ENCODE data around the gene S100A7A.

Gene S100A7A

DNA sequence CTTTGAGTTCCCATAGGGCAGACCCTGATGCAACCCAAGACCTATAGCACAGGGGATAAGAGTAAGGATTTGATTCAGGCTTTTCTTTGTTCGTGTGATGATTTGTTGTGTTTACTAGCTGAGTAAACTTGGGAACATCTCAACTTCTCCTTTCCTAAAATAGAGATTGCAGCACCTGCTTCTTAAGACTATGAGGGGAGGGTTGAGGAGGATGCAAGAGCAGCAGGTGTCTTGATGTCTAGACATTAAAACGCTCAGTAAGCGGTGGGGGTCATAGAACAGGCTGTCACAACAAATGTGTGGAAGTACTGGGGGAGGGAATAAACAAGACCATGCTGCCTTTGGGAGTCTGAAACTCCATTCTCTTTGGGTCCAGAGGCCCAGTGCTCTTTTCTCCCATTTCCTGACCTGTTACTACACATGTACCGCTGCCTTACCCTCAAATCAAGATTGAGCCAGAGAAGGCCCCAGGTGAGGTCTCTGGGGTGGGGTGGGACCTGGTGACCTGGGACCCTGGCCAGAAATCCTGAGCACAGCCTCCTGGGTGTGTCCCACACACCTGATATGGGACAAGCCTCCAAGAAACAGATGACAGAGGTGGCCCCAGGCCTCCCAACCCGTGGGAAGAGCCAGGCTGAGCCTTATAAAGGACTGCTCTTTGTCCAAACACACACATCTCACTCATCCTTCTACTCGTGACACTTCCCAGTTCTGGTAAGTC lies at the start of gene S100A7A:
TSS of gene S100A7A (plus strand) at position 671 of the 721 bp plus-strand sequence. CDS start 1,563 bp downstream, outside the sequence.
- DNase-seq (ENCODE audit: low read depth) = no peak

DNA sequence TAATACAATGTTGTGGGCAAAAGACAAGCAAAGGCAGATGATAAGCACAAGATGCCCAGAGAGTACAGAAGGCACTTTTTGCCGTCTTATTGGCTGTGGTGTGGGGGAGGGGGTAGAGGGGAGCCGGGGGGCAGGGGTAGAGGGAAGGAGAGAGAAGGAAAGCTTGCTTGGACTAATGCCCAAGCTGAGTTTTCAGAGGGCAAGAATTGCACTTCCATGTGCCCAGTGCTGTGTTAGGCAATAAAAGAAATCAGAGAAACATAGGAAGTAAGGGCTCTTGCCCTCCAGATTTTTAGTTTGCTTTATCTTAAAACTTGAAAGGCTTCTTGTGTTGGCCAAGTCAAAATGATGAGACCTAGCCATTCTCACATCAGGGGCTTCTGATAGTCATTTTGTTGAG lies 49.2 kb upstream of the S100A7A start:
- DNase-seq (ENCODE audit: low read depth) = no peak

DNA sequence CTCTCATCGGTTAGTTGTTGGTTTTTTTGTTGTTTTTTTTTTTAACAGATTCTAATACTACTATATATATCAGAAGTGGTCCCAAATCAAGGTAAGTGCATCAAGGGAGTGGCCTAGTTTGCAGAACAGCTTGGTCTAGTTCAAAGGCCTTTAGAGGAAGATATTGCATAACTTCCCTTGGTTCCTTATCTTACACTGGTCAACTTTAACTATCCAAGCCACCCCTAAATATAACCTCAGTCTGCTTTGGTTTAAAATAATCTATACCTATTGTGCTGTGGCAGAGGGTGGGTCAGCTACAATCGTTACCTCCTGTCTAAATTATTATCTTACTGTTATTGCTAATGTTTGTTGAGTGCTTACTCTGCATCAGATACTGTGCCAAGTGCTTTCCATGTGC lies 47.8 kb upstream of the S100A7A start:
- no peak for DNase-seq (ENCODE audit: low read depth)

DNA sequence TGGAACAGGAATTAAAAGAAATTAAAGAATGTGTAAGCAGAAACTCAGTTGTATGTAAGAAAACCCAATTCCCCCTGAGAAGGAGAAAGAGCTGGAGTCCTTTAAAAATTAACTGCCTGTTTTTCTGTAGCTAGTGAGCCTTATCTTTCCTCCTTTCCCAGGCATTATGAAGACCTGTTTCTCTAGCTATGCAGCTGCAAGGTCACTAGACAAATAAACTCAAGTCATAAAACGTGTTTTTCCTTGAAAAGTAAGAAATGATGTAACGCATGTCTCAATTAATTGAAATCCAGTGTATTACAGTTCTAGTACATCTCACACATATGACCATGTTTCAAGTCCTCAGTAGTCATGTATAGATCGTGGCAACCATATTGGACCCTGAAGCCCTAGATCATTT lies 46.2 kb upstream of the S100A7A start:
- DNase-seq (ENCODE audit: low read depth) = no peak

DNA sequence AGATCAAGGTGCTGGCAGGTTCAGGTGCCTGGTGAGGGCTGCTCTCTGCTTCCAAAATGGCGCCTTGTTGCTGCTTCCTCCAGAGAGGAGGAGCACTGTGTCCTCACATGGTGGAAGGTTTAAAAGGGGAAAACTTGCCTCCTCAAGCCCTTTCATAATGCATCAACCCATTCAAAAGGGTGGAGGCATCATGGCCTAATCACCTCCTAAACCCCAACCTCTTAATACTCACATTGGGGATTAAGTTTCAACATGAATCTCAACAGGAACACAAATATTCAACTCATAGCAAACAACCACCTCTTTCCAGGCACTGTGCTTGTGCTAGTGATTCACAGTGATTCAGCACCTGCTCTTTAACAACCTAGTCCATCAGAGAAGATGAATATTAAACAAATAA lies 45.1 kb upstream of the S100A7A start:
- DNase-seq (ENCODE audit: low read depth) = no peak

DNA sequence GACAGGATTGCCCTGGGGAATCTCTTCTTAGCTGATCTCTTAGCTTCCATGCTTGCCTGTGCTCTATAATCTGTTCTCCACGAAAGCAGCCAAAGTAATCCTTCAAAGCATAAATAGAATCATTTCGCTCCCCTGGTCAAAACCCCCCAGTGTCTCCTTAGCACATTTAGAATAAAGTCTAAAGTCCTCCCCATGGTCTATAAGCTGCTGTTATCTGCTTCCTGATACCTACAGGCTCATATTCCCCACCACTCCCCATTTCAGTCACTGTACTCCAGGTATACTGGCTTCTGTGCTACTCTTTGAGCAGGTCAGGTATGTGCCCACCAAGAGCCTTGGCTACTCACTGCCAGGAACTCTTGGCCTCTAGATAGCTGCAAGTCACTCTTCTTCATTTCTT lies 43.7 kb upstream of the S100A7A start:
- DNase-seq (ENCODE audit: low read depth) = no peak

DNA sequence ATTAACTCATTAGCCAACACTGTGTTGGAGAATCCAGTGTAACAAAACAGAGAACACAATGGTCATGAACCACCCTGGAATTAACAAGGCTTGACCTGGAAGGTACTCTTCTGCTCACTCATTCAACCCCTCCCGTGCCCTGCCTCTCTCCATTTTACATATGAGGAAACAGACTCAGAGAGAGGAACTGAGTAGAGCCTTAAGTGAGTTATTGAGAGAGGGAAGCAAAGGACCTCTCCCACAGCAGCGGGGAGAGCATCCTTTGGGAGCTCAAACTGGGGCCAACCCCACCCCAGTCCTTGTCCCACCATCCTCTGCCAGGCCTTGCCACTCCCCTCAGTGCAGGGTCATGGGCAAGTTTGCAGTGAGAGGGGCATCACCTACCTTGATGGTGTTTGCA lies 42.2 kb upstream of the S100A7A start:
- no peak for DNase-seq (ENCODE audit: low read depth)

DNA sequence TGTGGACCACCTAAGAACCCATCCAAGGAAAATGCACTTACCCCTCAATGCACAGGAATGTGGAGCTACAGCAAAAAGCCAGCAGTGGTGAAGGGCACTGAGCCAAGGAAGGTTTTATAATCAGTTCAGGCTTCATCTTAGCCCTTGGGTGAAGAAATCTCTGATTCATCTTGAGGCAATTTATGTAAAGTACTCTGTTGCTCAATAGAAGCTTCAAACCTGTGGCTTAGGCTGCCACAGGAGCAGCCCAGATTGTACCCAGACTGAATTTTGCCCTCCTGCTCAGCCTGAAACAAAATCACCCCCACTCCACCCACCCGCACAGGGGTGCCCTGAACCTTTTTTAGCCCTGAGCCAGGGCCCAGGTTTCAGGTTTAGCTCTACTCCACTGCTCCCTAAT lies 40.8 kb upstream of the S100A7A start, which contains the start of gene S100A12:
TSS of gene S100A12 (minus strand) at position 111 of the 400 bp plus-strand sequence. CDS start 1,029 bp downstream, outside the sequence.
- DNase-seq (ENCODE audit: low read depth) = peak; percentile 16

DNA sequence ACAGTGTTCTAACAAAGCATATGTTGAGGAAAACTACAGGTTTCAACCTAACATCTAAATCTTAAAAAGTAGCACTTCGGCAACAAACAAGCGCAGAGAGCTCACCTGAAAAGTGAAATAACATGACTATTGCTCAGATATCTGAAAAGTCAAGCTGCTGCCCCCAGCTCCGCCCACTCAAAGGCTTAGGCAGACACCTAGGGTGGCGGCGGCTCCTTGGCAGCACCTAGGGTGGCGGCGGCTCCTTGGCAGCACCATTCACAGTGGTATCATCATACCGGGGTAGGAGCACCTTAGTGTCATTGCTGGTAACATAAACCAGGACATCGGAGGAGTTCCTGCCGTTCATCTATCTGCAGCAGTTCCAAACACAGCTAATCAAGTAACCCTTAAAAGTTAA lies 36.7 kb upstream of the S100A7A start:
- DNase-seq (ENCODE audit: low read depth) = no peak

DNA sequence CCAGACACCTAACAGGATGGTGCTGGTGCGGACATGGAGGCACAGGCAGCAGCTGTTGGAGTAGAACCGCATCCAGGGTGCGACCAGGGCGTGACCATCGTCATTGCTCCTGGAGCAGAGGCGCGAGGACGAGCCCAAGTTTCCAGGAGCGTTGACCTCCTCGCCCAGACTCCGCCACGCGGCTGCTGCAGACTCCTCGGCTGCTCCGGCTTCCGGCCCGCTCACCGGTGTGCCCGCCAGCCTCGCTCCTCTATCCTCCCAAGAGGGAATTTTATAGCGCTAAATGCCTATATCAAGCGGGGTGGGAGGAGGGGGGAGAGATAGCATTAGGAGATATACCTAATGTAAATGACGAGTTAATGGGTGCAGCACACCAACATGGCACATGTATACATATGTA lies 35.6 kb upstream of the S100A7A start:
- DNase-seq (ENCODE audit: low read depth) = no peak

DNA sequence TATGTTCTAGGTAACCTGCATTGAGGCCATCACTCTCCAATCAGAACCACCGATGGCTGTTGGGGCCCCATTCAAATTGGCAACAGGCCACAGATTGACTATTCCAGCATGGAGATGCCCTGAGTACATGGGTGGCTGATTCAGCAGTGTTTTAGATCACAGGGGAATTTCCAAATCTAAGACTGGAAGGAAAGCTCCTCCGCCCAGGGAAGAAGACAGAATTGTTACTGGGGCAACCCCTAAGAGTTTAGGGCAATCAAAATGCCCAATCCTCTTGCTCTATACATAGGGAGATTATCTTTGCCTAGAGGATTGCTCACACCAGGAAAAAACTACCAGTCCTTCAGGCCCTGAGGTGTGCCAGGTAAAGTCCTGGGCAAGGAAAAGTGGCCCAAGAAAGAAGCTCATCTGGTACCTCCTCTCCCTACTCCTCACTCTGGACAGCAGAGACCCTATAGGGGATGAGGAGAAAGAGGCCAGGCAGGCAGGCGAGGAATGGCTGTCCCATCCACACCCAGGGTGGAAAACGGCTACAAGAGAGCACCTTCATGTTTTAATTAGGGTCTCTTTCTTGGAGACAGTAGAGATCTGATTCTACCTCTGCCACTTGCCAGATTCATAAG lies 31.3 kb upstream of the S100A7A start:
- DNase-seq (ENCODE audit: low read depth) = no peak

DNA sequence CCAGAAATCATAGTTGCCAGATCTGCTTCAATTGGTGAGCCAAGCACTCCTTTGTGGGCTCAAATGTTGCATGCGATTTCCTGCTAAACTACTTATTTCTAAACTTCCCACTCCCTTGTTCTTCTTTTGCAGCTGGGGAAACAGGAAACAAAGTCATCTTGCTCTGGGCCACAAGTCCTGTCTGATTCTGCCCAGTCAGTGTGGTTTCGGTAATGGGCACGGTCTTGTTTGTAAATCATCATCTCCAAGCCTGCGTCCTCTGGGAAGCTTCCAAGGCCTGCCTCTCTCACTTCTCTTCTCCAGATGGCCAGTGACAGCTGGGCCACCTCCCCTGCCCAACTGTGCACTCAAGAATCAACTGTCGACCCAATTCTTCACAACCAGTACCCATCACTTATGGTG lies 29.8 kb upstream of the S100A7A start:
- DNase-seq (ENCODE audit: low read depth) = no peak

DNA sequence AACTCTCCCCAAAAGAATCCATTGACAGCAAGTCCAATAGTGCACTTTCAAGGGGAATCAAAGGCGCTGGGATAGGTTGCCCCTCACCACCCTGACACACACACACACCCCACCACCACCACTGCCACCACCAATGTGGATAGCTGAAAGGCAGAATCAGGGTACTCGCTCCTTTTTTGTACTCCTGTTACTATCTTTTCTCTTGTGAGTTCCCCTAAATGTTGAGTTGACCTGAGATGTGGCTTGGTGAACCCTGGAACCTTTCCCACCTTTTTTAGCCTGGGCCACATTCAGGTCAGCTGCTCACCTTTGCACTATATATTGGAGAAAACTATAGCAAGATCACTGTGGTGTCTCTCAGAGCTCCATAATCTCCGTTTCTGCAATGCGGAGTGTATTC lies 29.3 kb upstream of the S100A7A start:
- no peak for DNase-seq (ENCODE audit: low read depth)

DNA sequence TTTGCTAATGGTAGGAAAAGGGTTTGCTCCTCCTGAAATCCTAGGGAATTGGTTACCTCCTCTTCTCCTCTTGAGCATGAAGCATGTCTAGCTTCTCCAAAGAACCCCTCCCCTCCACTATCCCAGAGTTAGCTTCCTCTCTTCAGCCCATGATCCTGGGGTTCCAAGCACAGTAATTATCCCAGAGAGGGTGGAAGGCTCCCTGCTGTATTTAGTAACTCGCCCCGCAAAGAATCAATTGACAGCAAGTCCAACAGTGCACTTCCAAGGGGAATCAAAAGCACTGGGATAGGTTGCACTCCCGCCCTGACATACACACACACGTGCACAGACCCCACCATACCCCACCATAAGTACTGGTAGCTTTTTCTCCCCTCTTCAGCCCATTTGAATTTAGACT lies 28.5 kb upstream of the S100A7A start:
- no peak for DNase-seq (ENCODE audit: low read depth)

DNA sequence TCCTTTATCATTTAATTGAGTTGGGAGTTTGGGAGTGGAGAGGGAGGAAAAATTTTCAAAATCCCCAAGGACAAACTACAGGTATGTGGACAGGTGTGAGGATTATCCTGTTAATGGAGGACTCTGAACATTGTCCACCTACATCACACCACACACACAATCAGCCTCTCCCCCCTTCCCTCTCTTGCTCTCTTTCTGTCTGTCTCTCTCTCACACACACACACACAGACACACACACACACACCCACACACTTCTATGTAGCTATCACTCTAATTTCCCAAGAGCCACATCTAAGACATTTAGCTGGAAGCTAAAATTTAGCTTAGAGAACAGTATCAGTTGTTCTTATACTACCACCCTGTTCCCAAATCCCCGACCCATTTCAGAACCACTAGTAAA lies 26.9 kb upstream of the S100A7A start:
- no peak for DNase-seq (ENCODE audit: low read depth)

DNA sequence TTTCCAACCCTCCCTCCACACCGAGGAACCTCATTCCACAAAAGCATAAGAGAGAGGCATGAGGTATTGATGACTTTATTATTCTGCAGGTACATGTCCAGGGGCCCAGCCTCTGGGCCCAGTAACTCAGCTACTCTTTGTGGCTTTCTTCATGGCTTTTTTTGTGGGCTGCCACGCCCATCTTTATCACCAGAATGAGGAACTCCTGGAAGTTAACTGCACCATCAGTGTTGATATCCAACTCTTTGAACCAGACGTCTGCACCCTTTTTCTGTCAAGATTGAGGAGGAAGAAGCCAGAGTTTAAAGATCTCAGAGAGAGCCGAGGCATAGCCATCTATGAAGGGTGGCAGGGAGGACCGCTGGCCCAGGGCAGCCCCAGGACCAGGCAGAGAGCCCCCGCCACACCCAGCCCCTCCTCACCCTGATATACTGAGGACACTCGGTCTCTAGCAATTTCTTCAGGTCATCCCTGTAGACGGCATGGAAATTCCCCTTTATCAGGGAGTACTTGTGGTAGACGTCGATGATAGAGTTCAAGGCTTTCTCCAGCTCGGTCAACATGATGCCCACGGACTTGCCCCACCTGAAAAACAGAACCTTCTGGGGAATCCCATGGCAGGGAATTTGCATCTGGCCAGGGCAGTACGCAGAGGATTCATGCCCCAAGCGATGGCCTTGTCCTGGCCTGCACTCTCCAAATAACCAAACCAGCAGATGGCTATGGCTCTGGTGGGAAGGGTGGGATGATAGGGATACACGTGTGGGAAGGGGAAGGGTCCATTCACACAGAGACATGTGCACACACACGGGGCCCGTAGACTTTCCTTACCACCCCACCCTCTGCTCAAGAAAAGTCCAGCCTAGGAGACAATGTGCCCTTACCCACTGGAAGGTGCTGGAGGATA lies 26.1 kb upstream of the S100A7A start:
- no peak for DNase-seq (ENCODE audit: low read depth)

DNA sequence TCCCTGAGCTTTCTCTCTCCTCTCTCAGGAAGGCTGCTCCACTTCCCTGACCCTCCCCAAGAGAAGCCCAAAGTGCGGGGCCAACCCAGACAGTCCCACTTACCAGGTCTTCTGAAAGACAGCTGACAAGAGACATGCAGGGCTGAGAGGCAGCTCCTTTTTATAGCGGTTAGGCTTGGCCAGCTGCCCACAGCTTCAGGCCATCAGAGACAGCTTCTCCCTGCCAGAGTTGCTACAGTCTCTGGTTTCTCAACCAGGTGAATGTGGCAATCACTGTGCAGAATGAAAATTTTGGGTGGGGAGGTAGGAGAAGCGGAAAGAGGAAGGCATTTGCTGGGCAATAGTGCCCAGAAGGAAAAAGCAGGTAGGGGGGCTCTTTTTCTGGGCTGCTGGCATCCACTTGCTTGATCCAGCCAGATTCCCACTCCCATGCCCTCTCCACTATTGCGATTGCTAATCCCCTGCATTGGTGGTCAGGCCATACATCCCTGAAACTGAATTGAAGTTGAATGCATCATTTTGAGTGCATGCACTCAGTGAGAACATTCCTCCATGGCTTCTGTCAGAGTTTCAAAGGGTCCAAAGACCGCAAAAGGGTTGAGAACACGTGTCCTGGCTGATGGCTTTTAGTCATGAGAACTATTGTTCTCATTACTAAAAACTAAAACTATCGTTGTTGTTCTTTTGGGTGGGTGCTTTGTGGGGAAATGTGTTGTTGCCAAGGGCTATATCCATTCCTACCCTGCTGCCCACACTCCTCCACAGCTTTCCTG lies 25.2 kb upstream of the S100A7A start, which contains the start of gene S100A8:
TSS of gene S100A8 (minus strand) at position 136 of the 773 bp plus-strand sequence. CDS start 538 bp downstream, outside the sequence.
- DNase-seq (ENCODE audit: low read depth) = no peak

DNA sequence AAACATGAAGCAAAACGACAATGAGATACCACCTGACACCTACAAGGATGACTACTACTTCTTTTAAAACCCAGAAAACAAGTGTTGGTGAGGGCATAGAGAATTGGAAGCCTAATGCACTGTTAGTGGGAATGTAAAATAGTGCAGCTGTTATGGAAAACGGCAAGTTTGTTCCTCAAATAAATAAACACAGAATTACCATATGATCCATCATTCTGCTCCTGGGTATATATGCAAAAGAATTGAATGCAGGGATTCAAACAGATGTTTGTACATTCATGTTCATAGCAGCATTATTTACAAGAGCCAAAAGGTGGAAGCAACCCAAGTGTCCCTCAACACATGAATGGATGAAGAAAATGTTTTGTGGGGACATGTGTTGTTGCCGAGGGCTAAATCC lies 24.1 kb upstream of the S100A7A start:
- DNase-seq (ENCODE audit: low read depth) = no peak

DNA sequence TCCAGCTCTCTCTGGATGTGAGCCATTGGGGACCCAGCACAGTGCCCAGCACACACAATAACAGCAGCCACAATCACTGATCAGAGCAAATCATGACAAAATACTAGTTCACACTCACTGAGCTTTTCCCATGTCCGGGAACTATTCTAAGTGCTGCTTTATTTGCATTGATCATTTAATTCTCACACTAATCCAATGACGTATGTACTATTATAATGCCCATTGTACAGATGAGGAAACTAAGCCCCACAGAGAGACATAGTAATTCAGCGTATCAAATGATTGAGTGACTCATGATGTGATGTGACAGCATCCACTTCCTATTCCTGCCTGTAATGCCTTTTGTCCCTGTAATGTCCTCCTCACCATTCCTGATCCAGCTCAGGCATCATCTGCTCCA lies 23.5 kb upstream of the S100A7A start:
- no peak for DNase-seq (ENCODE audit: low read depth)

DNA sequence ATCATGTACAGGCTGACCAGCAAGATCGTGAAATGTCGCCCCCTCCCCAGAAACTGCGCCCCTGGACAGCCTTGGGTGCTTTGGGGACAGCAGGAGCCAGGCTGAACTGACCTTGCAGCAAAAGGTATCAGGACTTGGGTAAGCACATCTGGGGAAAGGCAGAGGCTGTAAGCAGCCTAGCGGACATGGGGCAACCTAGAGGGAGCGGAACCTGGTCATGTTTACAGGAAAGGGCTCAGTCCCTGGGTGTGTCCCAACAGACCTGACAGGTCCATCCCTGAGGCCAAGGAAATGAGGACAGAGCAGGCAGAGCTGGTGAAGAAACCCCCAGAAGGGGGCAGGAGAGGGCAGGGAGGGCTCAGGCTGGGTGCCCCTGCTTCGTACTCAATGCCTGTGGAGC lies 22.4 kb upstream of the S100A7A start:
- no peak for DNase-seq (ENCODE audit: low read depth)

DNA sequence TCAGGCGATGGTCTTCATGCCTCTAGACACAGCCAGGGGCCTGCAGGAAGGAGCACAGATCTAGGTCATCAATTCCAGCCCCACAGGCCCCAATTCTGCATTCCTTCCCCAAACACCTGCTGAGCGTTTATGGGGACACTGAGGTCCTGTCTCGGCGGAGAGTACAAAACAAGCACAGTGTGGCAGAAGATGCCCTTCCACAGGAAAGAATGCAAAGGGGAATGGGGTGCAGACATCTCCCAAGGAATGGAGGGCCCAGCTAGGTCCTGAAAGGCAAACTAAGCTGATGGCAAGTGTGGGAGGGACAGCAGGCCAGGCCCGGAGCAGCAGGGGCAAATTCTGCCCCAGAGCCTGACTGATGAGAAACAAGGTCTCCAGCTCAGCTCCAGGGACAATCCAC lies 21.9 kb upstream of the S100A7A start:
- no peak for DNase-seq (ENCODE audit: low read depth)

DNA sequence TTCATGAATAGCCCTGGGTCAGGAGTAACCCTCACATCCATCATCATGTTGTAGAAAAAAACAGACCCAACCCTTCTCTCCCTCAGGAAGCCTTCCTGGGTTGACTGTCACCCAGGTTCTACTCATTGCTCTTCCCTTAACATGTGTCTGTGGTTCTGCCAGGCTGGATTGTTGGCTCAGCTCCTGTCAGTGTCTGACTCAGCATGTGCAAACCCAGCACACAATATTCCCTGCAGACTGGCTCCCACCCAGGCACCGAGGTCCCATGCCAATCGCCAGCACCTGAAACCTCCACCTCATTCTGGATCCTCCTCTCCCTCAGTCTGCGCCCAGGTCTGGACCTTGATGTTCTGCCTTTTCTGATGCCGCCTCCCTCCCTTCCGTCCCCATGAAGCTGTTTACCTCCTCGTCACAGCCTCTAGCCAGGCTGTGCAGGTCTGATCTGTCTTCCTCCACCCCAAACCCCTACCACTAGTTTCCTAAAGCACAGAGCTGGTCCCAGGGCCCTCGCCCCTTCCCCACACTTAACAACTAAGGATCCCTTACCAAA lies 21.1 kb upstream of the S100A7A start:
- no peak for DNase-seq (ENCODE audit: low read depth)

Measured in stromal cell of bone marrow (primary cell).